ENCODE results near the gene VPS33B.

DNA sequence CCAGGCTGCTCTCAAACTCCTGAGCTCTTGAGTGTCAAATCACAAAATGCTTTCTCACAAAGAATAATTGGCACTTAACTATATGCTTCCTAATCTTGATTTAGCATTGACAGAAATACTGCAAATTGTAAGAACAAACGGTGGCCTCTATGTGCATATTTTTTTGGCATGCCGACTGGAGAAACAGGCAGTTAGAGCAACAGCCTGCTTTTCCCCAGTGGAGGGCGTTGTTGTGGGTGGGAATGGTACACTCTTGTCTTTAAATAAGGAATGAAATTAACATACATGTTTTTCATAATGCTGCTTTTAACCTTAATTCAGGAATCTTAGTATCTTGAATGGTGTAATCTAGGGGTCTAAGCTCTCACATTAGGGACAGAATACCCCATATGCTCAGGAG, 46.6 kb upstream of the VPS33B start:
- TF ChIP-seq POLR2AphosphoS5 (IDR thresholded peaks at IDR 0.05; ENCODE audit: borderline replicate concordance, low read depth, low read length) (no peak), EZH2 (IDR thresholded peaks at IDR 0.05) (no peak)

Measured in SK-N-MC (cell line).